HG02798 (cell line): ENCODE results near the gene NDRG4.

Source experiments
- ATAC-seq: cut with Tn5 transposase; IDR thresholded peaks from one replicate; pipeline ENCODE4 v1.9.1; 2021; ENCODE audit warnings: mild to moderate bottlenecking; ENCODE audit not compliant: unreplicated experiment, poor library complexity

The NDRG4 gene

DNA sequence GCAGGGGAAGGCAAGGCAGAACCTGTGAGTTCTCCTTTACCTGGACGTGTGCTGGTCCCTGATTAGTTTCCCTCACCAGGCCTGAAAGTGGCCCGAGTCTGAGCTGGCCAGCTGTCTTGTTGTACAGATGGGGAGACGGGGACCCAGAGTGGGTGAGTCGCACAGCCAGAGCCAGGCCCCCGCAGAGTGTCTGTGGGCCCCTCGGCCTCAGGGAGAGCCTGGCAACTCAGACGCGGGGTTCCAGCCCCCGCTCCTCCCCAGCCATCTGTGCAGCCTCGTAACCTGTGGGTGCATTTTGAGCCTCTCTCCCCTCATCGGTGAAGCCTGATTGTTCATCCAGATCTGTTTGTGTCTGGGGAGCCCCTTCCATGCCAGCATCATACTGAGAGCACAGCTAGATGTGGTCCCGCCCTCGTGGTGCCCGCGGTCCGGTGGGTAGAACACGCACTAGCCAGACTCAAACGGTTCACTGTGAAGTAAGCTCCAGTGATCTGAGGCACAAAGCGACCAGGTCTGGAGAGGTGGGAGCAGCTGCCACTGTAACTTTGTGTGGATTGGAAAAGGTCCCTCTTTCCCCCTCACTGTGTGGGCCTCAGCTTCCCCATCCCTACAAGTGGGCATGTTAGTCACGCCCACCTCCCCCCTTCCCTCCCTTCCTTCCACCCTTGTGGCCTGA, 6.0 kb upstream of the NDRG4 start:
- no peak for ATAC-seq

DNA sequence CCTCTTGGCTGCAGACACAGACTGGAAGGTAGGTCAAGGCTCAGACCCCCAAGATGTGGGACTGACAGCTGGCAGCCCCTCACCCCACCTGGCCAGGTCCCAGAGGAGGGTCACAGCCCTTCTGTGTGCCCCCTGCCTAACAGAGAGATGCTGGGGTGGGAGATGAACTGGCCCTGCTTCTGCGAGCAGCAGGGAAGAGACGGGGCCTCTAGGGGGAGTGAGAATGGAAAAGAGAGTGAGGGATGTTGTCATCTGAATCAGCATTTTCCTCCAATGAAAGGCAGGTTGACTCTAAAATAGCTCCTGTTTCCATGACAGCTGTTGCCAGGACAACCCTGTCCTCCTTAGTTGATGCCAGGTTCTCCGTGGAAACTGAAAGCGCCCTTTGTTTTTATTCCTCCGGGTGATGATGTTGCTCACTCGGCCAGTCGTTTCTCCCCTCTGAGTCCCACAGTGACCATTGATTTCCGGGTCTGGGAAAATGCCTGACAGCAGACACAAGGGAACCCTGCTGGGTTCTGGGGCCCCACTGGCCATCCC, 4.9 kb upstream of the NDRG4 start:
- ATAC-seq = peak; percentile 63

DNA sequence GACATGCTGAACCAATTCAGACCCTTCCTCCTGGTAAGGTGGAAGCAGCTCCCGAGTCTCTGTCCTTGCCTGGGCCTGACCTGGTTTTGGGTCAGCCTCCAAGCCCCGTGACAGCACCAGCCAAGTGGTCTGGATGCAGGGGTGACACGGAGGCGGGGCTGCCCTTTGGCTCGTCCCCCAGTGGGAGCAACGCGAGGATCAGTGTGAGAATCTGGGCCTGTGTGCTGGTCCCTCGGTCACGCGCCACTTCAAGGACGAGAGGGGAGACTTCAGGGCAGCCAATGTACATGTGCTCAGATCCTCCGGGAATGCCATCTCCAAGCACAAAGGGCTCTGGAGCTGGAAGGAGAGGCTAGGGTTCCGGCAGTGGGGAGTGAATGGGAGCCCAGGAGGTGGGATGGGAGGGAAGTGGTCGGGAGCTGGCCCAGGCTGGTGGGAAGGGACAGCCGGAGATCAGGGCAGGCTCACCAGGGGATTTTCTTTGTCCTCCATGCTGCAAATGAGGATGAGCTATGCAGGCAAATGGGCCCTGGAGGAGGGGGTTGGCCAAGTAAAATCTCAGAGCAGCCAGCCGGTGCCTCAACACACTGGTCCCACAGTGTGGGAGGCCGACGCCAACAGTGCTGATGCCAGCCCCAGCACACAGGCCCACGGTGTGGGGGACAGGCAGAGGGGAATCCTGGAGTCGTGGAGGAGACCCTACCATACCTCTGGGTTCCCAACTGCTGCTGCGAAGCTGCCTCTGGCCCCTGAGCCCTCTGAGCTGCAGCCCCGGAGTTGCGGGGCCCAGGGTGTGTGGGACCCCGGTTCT, 4.2 kb upstream of the NDRG4 start:
- no peak for ATAC-seq

DNA sequence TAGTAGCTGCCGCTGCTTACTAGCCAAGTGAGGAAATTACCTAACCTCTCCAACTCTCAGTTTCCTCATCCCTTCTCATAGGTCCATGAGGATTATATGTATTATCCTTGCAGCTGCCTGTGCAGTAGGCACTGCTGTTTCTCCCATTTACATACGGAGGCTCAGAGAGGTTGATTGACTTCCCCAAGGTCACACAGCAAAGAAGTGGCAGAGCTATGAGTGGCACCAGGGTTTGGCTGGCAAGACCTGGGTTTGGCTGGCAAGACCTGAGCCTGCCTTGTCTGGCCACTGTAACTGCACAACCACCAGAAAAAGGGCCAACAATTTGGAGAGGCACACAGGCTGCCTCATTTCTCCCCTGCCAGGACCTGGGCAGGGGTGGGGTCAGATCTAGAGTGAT, 2.5 kb upstream of the NDRG4 start:
- no peak for ATAC-seq

DNA sequence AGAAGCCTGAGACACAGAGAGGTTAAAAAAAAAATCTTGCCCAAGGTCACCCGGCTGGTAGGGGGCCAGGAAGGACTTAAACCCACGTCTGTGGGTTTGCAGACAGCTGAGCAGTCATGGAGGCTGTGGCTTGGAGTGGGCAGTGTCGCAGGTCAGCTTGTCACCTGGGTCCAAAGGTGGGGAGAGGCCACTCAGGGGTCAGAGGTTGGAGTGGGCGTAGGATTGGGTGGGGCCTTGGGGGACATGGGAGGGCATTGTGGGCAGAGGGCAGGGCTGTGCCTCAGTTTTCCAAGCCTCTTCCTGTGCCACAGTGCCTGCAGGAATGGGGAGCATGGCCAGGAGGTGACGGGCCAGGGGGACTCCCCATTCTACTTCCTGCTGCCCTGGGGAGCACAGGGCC, 2.0 kb upstream of the NDRG4 start:
- no peak for ATAC-seq

DNA sequence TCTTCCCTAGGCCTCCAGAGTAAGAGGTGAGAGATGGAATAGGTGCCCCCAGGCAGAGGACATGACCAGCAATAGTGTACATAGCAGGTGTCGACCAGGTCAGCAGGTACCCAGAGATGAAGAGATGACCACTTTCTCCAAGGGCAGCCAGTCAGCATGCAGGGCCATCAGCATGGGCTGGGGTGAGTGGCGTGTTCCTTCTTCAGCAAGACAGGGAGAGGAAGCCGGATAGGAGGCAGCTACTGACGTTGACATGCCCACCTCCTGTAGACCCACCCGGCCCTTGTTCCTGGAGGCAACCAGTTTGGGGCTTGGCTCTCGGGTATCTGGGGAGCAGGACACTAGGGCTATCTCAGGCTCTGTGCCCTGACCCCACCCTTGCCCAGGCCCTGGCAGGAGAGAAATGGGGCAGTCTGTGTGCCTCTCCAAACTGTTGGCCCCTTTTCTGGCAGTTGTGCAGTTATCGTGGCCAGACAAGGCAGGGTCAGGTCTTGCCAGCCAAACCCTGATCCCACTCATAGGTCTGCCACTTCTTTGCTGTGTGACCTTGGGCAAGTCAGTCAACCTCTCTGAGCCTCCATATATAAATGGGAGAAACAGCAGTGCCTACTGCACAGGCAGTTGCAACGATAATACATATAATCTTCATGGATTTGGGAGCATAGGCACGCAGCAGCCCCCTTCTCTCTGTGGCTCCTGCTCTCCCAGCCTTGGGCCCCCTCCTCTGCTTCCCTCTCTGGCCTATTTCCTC, 1.4 kb upstream of the NDRG4 start:
- ATAC-seq = no peak

DNA sequence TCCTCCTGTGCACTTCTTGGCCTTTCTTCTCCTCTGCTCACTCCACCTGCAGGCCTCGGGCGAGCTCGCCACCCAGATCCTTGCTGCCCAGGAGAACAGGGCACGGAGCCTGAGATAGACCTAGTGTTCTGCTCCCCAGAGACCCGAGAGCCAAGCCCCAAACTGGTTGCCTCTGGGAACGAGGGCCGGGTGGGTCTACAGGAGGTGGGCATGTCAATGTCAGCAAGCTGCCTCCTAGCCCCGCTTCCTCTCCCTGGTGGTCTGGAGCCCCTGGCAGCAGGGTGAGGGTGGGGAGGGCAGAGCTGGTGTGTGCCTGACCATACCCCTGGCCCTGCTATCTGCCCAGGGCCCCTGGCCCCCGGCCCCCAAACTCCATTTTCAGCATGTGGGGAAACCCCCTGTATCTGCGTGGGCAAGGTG, 841 bp upstream of the NDRG4 start:
- ATAC-seq = no peak

DNA sequence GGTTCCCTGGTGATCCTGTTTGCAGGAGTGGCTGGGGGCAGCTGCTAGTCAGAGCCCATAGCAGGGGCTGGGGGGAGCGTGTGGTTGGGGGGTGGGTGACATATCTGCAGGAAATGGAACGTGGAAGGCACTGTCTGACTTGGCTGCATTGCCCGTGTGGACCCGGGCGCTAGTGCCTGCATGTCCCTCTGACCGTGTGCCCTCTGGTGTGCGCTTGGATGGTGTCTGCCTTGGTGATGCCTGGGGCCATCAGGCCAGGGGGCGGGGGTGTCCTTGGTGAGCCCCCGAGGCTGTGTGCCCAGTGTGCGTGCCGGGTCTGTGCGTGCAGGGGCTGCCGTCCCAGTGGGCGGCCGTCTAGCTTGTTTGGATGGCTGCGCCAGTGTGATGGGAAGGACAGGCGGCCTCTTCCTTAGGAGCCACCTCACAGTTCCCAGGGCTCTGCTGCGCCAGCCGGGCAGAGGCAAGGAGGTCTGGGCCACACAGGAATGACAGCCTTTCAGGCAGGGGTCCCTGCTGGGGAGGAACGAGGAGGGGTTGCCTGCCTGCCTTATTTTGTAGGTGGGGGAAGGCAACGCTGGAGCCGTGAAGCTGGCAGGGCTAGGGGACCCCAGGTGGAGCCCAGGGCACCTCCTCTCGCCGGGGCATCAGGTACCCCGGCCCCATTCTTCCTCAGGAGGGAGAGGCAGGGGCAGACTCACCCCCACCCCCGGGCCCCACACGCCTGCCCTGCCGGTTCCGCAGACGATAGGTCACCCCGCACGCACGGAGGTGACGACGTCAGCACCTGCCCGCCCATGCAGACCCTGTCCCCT, 693 bp downstream of the NDRG4 start:
- ATAC-seq = no peak

DNA sequence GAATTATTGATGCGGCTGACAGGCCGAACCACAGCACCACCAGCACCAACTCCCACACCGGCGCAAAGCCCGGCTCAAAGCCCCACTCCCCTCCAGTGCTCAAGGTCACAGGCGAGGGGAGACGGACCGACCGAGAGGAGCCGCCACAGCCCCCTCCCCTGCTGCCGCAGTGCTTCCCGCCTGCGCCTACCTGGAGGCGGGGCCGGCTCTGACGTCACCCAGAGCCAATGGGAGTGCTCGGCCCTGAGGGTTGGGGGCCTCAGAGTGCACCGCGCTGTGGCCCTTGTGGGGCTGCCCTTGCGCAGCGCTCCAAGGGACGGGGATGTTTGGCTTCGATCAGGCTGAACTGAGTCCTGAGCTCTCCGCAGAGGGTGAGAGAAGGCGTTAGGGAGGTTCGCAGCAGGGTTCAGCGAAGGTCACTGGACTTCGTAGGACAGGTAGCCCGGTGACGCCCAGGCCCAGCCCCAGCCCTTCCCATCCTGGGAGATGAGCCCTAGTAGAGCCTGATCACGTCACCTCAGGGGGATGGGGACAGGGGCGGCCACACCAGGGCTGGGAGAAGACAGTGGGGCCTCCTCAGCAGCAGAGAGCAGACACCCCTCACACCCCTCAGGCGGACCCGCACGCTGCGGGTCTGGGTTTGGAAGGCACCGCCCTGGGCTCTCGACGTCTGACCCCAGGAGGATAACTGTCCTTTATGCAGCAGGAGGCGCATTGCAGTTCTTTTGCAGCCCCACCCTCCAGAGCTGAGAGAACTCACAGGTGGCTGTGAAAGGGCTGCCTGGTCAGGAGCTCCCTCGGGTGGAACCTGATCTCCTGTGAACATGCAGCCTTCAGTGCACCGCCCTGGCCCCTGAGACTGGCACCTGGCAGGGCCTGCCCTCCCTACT, 1.5 kb downstream of the NDRG4 start:
- ATAC-seq = no peak

DNA sequence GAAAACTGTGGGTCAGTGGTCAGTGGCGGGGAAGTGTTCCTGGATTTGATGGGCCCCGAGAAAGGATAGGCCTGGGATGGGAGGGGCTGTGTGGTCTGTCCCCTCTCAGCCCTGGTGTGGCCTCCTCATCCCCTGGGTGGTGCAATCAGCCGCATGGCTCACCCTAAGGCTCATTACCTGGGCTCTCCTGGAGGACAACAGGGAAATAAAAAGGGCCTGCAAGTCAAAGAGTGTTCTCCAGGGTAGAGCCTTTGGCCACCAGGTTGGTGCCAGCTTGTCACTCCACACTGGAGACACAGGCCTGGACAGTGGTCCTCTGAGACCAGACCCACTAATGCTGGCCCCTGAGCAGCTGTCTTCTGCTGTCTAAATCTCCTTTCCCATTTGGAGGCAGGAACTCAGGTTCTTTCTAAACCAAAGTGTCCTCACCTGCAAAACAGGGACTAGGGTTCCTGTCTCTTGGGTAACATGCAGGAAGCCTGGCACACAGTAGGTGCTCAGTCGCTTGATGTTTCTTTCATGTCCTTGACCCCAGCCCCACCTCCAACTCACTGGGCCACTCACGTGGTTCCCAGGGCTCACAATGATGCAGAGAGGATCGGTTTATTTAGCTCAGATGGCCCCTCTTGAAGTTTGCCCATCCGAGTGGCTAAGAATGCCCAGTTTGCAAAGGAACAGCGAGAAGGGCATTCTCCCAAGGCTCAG, 2.4 kb downstream of the NDRG4 start:
- no peak for ATAC-seq

DNA sequence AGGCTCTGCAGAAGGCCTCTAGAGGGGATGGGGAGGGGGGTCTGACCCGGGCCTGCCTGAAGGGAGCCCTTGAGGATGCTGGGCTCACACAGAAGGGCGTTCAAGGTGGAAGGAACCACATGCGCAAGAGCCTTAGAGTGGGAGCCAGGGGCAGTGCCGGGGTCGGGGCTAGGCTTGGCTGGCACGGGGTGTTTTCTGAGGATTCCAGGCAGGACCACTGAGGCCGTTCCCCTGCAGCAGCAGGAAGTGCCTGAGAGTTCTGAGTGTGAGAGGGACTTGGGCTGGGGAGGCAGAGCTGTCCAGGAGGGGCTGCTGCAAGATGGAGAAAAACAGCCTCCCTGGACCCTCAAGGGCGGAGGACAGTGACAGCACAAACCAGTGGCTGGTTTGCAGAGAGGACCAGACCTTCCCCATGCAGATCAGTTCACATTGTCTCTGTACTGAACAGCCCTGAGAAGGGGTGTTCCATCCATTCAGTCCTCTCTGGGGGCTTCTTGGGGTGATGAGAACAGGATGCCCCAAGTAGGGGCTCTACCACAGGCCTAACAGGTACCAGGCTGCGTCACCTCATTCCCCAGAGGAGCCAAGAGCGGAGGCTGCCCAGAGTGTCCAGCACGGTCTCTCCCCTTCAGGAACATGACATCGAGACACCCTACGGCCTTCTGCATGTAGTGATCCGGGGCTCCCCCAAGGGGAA, 3.4 kb downstream of the NDRG4 start:
- no peak for ATAC-seq

DNA sequence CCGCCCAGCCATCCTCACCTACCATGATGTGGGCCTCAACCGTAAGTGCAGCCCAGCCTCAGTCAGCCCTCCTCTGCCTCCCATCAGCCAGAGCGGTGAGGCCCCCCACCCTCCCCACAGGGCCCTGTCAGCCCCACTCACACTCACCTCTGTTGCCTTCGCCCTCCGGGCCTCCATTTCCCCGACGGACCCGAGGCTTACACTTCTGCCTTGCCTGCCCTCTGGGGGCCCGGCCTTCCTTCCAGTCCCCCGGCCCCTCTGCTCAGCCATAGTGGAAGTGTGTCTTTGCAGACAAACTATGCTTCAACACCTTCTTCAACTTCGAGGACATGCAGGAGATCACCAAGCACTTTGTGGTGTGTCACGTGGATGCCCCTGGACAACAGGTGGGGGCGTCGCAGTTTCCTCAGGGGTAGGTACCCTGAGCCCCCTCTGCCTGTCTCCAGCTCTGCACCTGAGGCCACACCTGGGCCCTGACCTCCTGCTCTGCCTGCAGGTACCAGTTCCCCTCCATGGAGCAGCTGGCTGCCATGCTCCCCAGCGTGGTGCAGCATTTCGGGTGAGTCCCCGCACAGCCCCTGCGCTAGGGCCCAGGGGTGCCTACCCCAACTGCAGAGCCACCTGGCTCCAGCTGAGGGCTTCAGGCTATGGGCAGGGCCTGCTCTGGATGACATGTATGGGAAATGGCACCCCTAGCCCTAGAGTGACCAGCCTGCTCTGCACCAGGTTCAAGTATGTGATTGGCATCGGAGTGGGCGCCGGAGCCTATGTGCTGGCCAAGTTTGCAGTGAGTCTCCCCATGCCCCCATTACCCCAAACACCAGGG, 4.1 kb downstream of the NDRG4 start:
- ATAC-seq = no peak

DNA sequence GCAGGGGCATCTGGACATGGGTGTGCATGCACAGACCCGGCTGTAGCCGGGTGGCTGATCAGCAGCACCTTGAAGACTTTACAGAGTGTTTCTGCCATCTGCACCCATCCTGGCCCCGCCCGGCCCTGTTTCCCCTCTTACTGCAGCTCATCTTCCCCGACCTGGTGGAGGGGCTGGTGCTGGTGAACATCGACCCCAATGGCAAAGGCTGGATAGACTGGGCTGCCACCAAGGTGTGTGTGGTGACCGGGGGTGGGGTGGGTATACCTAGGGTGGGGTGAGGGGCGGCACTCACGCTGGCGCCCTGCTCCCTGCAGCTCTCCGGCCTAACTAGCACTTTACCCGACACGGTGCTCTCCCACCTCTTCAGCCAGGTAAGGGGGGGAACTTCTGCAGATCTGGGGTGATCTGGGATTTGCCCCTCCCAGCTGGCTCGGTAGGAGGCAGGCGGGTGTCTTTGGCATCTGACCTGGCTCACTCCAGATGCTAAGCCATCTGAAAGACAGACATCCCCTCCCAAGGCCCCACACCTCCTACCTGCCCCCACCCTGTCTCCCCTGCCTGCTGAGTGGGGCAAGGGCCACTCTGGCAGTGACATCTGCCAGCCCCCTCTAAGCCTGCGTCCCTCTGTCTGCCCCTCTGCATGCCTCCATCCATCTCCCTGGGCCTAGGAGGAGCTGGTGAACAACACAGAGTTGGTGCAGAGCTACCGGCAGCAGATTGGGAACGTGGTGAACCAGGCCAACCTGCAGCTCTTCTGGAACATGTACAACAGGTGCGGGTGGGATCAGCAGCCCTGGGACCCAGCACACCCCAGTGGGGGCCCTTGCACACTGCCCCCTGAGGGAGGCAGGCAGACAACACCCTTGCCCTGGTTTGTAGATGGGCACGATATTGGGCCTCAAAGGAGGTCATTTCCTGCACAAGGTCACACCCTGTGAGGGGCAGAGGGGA, 6.6 kb downstream of the NDRG4 start:
- no peak for ATAC-seq

DNA sequence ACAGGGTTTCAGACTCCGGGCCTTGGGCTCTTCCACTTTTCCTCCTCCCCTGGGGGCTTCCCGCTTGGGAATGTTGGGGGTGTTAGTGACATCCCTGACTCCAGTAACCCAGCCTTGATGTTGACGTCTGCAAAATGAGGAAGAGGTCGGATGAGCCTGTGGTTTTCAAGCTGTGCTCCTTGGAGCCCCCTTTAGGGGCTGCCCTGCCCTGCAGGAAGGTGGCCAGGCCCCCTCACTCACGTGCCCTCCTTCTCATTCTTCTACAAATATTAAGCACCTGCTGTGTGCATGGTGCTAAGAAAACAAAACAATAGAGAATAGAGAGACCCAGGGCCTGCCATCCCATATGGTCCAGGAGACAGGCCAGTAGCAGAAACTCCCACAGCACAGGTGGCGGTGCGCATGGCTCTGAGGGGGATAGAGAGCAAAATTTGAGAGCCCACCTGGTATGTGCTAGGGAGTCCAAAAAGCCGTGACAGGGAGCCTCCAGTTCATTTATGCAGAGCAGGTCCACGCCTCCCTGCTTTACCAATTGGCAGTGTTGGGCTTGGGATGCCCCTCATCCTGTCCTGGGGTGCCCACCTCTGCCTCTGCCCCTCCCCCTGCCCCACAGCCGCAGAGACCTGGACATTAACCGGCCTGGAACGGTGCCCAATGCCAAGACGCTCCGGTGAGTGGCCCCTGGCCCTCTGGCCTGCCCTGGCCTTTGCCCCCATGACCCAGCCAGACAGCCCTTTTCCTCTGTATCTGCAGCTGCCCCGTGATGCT, 7.4 kb downstream of the NDRG4 start:
- ATAC-seq = no peak

DNA sequence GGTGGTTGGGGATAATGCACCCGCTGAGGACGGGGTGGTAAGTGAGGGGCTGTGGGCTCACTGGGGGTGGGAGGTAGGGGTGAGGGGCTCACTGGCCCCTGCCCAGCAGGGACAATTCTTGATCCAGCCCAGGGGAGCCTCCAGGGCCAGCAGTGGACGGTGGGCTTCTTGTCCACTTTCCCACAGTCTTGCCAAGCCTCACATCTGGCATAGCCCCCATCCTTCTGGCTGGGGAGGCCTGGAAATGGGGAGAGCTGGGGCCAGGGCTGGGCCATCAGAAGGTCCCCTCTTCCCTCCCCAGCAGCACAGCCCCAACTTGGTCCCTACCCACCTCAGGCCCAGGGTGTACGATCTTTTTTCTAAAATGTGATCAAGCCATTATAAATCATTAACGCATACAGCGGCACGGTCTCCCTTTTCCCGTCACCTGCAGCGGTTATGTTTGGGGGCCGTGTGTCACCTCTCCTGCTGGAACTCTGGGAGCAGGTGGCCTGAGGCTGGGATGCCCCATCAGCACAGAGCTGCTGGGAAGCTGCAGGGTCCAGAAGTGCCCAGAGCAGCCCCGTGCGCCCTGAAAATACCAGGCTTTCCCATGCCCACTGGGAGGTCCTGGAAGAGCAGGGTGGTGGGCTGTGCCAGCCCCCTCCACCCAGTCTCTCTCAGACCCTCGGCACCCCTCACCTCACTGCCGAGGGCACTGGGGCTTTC, 8.2 kb downstream of the NDRG4 start:
- no peak for ATAC-seq
